Hematopoietic multipotent progenitor cell treated with erythropoietin and hydrocortisone succinate and interleukin-3 and kit ligand, for 6 days (in vitro differentiated cells): Measurements from ENCODE around the gene EGF.
"Not testable (repeated sequence)": the region's sequence is repeated elsewhere in the genome, so short reads cannot be mapped to it uniquely, and the experiment has no call there.

ENCODE experiments used
- DNase-seq: peaks from one replicate; pipeline ENCODE4 v3.0.0-alpha.2; 2015

EGF gene

DNA sequence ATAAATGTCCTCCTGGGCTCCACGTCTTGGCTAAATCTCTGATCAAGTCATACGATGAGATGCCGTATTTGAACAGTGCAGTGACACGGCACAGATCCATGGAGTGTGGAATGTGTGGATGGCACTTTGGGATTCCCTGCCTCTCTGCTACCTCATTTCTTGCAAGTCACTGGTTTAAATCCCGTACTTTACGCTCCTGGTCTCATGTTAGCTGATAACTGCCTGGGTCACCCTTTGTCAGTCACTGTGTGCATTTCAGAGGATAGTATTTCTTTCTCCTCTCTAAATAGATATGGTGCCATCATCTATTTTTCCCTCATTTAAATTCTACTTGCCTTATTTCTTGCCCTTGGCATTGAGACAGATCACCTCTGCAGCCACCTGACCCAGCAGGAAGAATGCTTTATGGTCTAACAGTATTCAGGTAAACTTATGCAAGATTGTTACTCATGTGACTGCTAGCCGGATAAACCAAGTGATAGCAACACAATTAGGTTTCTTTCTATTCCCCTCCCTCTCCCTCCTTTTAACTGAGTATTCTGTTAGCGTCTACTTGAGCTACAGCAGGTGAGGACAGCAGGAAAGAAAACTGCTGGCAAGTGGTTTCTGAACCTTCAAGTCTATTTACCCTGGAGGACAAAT, 2.8 kb downstream of the EGF start:
- no peak for DNase-seq

DNA sequence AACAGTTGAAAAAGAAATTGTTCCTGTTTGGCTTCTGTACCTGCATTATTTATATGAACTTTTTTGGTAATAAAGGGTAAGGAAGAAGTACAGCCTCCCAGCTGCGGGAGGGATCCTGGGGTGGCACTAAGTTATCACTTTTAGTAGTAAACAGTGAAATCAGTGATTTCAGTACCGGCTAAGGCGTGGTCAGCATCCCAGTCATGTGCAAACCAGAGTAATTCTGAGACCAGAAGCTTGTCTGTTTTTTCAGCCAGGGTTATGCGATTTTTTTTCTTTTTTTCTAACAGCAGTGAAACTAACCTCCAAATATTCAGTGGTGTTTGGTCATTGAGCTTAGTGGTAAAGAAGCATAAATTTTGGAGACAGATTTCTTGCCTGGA, 3.3 kb downstream of the EGF start:
- no peak for DNase-seq

DNA sequence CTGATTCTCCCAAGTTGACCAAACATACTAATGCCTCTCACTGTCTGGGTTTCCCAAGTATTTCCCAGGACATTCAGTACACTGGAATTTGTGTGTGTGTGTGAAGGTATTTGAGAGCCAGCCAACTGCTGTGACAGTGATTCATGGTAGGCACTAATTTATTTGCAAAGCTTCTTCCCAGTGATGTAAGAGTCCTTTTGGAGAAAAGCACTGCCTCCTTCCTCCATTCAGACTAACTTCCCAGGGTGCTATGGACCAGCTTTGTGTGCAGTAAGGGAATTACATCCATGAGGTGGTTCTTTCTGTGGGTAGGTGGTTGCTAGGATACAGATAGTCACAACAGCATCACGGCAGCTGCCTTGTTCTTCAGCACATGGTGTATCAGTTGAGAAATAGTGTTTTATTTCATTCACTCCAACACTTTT, 8.7 kb downstream of the EGF start:
- no peak for DNase-seq

DNA sequence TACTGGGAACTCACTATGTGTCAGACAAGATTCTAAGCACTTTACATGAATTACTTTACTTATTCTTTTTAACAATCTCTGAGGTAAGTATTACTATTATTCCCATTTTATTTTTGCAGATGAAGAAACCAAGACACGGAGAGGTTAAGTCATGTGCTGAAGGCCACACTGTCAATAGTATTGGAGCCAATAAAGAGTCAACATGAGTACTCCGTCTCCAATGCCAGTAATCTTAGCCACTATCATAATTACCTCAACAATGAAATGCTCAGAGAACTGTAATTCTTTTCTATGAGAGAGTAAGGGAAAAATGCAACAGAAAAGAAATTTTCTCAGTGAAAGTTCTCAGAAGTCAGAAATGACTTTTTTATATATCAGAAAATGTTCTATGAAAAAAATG, 12.7 kb downstream of the EGF start:
- DNase-seq: no peak

DNA sequence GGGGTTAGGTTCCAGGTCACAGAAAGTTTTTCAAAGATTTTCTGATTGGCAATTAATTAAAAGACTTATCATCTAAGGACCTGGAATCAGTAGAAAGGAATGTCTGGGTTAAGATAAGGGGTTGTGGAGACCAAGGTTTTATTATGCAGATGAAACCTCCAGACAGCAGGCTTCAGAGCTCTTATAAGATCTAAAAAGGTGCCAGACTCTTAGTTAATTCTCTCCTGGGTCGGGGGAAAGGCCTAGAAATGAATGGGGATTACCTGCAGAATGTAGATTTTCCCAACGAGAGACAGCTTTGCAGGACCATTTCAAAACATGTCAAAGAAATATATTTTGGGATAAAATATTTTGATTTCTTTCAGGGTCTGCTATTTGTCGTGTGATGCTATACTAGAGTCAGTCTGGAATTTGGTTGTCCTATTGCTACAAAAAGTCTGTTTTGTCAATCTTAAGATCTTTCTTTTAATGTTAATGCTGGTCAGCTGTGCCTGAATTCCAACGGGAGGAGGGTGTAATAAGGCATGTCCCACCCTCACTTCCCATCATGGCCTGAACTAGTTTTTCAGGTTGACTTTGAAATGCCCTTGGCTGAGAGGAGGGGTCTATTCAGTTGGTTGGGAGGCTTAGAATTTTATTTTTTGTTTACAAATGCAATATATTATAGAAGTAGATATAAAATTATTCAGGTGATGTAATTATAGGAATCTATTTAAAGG, 15.8 kb downstream of the EGF start:
- DNase-seq: no peak

DNA sequence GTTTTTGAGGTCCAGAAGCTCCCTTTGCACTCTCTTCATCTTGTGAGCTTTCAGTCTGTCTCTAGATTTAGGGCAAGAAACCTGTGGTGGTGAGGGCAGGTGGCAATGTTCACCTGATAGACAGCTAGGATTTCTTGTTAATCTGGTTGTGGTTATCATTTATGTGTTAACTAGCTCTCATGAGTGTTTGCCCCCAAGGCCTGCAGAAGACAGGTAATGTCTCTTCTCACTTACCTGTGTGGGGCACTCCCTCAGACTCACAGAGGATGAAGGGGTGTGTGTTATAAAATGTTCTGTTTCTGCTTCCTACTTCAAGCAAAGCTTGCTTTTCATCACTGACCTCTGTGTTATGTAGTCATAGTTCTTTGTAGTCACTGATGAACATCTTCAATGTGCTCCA, 17.8 kb downstream of the EGF start:
- no peak for DNase-seq

DNA sequence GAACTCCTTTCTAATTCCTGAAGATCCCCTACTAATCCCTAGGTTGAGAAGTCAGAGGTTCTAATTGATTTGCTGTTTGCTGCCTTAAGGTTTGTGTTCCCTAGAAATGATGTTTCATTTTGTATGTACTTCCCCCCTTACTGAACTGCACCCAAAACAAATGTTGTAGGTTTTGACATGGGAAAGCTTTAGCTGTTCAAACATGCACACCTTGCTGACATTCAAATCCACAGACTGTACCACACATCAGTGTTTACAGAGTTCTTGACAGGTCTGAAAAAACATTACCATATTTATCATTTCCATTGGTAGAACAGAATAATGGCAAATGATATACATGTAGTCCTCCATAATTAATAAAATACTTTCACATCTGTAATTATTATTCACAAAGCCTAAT, 18.2 kb downstream of the EGF start:
- no peak for DNase-seq

DNA sequence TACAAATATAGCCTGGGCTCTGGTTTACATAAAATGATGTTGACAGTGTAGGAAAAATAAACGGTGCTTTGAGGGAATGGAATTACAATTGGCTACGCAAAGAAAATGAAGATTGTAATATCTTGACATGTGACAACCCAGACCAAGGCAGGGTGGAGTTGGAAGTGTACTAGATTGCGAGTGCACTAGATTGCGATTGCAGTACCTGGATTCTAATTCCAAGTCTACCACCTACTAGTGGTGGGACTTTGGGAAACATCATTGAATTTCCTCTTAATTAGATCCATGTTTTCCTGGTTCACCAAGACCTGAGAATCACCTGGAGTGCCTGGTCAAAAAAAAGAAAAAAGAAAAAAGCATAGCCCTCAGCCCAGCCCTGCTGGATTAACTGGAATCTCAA, 18.6 kb downstream of the EGF start:
- DNase-seq: no peak

DNA sequence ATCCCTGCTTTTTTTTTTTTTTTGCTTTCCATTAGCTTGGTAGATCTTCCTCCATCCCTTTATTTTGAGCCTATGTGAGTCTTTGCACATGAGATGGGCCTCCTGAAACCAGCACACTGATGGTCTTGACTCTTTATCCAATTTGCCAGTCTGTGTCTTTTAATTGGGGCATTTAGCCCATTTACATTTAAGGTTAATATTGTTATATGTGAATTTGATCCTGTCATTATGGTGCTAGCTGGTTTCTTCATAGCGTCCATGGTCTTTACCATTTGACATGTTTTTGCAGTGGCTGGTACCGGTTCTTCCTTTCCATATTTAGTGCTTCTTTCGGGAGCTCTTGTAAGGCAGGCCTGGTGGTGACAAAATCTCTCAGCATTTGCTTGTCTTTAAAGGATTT, 24.7 kb downstream of the EGF start:
- not testable (repeated sequence) for DNase-seq

DNA sequence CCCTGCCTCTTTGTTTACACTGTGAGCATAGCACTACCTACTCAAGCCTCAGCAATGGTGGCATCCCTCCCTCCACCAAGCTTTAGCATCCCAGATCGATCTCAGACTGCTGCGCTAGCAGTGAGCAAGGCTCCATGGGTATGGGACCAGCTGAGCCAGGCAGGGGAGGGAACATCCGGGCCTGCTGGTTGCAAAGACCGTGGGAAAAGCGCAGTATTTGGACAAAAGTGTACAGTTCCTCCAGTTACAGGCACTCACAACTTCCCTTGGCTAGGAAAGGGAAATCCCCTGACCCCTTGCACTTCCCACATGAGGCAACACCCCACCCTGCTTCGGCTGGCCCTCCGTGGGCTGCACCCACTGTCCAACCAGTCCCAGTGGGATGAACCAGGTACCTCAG, 26.5 kb downstream of the EGF start:
- no peak for DNase-seq

DNA sequence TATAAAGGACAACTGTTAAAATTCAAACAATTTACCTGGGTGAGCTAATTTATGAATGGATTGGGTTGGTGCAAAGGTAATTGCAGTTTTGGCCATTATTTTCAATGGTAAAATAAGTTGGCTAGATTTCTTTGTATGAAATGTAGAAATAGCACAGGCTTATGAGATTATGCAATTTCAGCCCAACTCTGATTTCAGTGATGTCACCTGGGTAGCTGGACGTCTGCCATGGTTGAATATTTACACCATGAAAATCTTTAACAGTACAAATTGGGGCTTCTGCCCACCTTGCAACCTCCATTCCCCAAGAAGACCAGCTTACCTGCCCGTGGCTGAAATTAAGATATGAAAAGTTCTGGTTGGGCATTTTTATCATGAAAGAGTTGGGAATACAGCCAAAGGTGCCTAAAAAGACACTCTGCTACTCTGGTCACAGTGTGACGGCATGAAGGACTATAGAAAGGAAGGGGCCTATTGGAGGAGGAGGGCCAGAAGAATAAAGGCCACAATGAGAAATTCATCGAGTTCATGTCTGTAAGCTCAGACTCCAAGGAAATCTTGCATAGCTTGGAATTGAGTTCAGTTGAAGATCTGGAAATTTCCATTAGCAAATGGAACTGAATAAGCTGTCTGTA, 29.7 kb downstream of the EGF start:
- no peak for DNase-seq

DNA sequence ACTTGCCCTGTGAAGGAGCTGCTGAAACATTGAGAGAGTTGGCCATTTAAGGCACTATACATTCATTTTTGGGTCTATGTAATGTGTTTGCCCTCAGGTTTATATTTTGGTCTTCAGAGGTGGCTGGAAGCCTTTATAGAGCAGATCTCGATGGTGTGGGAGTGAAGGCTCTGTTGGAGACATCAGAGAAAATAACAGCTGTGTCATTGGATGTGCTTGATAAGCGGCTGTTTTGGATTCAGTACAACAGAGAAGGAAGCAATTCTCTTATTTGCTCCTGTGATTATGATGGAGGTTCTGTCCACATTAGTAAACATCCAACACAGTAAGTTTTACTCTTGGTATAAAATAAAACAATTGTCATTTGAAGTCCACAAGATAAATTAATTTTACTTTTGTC, 31.1 kb downstream of the EGF start:
- DNase-seq: no peak

DNA sequence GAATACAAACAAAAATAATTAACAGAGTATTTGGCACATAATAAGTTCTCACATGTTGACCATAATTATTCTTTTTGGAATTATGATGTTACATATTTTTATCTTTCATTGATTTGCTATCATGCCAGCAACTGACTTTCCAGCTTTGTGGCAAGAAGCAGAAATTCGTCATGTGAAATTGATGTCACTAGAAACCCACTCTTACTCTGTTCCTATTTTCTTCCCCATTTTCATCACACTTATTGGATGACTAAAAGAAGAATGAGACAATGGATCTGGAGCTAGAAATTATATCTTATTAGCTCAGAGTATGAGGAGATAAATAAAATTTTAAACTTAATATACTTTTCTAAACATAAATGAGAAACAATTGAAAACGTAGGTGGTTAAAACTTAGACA, 31.9 kb downstream of the EGF start:
- DNase-seq: no peak

DNA sequence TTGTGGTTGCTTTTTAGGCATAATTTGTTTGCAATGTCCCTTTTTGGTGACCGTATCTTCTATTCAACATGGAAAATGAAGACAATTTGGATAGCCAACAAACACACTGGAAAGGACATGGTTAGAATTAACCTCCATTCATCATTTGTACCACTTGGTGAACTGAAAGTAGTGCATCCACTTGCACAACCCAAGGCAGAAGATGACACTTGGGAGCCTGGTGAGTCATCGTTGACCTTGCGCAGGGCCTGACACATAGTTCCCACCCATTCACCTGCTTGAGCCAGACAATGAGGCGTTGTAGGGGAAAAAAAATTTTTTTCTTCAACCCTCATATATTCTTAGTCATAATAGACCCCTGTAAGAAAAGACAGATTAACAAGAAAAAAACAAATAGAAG, 32.4 kb downstream of the EGF start:
- DNase-seq: no peak

DNA sequence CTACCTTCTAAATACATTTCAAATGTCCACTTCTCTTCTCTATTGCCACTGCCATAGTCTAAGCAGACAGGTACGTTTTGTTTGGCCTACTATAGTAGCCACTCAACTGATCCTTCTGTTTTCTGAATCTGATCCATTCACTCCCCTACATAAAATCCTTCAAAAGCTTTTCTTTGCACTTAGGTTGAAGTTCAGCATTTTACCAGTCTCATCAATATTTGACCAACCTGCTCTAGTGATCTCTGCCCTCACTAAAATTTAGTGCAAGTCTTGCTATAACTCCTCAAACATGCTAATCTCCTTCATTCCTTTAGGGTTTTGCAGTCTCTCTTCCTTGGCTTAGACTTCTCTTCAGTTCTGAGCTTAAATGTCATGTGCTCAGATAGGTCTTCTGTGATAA, 33.4 kb downstream of the EGF start:
- DNase-seq: no peak

DNA sequence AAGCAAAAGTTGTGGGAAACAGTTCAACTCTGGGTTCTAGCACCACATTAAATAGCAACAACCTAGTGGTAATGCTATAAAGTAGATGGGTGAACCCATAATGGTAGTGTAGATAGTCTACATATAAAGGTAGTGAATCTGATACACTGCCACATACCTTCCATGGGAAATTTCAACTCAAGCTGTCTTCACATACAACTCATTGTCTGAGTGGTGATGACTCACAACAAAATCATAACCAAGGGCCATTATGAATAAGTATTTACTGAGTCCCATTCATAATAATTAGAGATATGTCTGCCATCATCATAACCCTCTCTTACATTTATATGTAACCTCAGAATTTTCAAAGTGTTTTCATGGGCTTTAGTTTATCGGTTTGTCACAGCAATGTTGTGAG, 34.8 kb downstream of the EGF start:
- no peak for DNase-seq

DNA sequence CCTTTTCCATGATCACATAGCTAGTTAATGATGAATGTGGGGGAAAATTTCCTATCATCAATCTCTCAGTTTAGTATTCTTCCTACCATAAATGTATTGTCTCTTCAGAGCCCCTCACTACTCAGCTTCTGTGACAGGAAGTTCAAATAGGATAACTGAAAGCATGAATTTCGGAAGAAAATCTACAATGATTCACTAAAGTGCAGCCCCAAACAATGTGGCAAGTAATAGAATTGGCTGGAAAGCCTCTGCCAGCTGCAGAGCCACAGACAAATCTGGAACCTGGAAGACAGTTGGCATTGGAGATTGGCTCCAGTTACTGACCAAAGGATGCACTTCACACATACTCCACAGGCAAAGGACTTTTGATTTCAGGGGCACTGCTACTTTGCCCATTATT, 35.2 kb downstream of the EGF start:
- no peak for DNase-seq

DNA sequence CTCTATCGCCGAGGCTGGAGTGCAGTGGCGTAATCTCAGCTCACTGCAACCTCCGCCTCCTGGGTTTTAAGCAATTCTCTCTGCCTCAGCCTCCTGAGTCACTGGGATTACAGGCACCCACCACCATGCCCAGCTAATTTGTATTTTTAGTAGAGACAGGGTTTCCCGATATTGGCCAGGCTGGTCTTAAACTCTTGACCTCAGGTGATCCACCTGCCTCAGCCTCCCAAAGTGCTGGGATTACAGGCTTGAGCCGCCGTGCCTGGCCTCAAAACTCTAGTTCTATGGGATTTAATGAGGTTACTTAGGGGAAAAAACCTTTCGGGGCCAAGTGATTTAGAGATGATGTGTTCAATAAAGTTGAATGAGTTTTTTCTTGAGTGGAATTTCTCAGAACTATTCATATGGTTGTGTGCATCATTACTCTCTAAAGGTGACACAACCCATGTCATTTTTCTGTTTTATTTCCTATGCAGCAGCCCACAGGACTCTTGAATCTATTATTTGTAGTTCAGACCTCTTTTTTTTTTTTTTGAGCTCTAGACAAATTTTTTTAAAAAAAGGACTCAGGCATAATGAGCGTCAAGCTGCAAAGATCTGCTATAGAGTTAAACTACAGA, 36.5 kb downstream of the EGF start:
- DNase-seq: not testable (repeated sequence)

DNA sequence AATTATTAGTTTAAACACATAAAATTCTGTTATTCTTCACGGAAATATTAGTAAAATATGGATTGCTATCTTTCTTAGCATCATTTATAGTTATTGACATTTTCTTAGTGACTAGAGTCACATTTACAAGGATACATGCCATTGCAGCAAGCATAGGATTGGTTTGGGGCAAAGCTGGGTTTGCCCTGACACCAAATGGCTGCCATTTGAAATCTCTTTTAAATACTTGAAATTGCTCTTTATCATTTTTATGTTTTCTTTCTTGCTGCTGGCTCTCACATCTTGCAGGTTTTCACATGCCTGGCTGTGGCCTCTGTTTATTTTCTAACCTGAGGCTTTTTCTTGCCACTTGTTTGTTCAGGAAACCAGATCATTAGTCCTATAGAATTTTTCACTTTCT, 39.9 kb downstream of the EGF start:
- DNase-seq: no peak

DNA sequence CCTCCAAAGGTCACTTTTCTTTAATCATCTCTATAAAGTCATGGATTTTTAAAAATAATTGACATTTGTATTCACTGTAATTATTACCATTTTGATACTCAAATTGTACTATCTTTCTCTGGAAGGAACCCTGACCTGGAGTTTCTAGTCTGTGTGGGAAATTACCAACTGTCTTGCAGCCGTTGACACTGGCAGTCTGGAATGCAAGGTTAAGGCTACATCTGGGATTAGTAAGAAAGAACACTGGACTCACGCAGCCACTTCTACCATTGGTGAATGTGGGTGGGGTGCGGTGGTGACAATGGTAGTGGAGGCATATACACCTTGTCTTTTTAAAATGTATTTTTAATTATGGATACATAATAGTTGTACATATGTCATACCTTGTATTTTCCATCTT, 40.9 kb downstream of the EGF start:
- no peak for DNase-seq

DNA sequence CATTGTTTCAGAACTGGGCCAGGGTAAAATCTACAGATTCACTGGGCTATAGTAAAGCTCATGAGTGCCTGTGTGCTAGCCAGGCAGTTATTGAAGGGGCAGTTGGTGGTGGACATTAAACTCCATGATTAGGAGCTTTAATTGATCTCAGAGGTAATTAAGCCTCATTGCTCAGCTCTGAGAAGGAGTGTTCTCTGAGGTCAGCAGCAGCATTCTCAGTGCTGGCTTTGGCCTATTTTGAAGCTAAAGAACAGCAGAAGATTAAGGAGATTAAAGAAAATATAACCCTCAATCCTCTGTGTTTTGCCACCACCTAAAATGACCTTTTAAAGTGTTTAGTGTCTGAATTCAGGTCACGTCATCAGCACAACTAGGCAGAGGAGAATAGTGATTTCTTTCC, 42.5 kb downstream of the EGF start:
- no peak for DNase-seq

DNA sequence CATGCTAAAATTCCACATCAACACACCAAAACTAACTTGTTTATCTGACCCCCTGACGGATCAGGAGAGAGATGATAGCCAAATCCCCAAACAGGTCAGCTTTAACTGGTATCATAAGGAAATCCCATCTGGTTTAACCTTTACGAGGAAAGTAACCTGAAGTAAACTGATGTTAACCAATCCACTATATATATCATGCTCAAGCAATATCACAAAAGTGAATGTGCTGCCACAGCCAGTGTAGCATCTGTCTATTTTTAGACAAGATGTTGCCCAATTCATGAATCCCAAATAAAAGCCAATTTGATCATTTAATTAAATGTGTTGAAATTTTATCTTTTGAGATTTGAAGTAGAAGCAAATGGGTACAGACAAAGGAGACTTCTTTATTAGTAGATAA, 44.5 kb downstream of the EGF start:
- no peak for DNase-seq

DNA sequence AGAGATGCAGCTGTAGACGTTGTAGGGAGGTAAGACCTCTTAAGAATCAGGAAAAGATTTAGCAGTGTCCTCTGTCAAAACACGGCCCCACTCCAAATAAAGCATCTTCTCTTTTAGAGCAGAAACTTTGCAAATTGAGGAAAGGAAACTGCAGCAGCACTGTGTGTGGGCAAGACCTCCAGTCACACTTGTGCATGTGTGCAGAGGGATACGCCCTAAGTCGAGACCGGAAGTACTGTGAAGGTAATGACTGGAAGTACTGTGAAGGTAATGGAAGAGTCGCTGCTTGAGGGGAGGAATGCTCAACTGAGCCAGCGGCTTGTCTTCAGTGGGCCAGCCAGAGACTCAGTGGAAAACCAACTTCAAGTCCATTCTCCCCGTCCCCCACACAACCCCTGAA, 46.5 kb downstream of the EGF start:
- DNase-seq: no peak

DNA sequence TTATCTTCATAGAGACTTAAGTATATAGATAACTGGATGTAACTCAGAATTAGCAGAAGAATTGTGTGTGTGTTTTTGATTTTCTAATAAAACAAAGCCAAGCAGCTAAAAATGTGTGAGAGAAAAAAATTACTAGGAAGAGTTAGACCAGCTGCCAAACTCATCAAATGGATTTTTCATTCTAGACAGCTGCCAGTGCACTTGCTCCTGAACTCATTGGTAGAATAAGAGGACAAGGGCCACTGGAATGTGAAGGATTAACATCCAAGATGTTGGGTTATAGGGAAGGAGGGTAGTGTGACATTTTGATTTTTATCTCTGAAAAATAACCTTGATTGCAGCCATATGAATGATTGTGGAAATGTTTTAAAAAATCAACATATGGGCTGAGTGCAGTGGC, 49.7 kb downstream of the EGF start:
- no peak for DNase-seq
